Measurements from ENCODE around the gene KCND3.

DNA sequence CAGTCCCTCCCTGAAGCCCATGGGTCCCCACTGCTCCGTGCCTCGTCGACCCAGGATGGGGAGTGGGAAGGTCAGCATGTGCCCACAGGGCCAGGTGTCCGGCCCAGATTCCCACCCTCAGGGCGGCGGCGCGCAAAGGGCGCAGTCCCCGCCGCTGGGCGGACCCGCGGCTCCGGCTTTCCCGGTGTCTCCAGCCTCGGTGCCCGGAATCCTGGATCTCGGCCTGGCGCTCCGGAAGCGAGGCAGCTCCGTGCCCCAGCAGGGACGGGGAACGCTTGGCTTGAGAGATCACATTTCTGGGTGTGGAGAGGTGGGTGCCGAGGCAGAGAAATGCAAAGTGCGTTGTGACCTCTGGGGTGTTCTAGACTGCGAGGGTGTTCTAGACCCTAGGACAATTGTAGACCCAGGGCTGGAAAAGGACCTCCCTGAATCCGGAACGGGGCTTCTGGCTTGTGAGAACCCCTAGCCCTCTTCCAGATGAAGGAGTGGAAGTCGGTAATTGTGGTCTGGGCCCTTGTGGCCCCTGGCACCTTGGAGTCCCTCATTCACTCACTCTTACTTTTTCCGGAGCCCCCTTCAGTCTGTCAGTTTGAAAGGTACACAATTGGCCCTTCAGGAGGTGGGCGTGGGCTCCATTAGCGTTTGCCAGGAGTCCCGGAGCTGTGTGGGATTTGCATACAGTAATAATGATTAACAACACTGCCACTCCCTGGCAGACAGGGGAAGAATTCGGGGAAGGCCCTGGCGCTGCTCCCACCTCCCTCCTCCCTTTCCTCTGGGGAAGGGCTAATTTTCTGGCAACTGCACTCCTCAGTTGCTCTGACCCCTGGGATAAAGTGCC lies 1.6 kb upstream of the KCND3 start:
- no peak for TF ChIP-seq EZH2 (IDR thresholded peaks at IDR 0.05; ENCODE audit: borderline replicate concordance, low read length)
- TF ChIP-seq, protein P1, sequence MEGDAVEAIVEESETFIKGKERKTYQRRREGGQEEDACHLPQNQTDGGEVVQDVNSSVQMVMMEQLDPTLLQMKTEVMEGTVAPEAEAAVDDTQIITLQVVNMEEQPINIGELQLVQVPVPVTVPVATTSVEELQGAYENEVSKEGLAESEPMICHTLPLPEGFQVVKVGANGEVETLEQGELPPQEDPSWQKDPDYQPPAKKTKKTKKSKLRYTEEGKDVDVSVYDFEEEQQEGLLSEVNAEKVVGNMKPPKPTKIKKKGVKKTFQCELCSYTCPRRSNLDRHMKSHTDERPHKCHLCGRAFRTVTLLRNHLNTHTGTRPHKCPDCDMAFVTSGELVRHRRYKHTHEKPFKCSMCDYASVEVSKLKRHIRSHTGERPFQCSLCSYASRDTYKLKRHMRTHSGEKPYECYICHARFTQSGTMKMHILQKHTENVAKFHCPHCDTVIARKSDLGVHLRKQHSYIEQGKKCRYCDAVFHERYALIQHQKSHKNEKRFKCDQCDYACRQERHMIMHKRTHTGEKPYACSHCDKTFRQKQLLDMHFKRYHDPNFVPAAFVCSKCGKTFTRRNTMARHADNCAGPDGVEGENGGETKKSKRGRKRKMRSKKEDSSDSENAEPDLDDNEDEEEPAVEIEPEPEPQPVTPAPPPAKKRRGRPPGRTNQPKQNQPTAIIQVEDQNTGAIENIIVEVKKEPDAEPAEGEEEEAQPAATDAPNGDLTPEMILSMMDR (IDR thresholded peaks at IDR 0.05; ENCODE audit: low read length) = no peak
